Measurements from ENCODE around the gene NEBL.

- TF ChIP-seq EZH2phosphoT487 (IDR thresholded peaks at IDR 0.05; ENCODE audit: low read depth) = no peak
- TF ChIP-seq CTCF (IDR thresholded peaks at IDR 0.05; ENCODE audit: low read depth, low read length) = no peak
These were observed 57.2 kb downstream of the NEBL start for GRCh38 chr10:20839910-20840309.
